GM13976 (cell line): Measurements from ENCODE around the gene DNM2.

Source experiments
- DNase-seq: peaks from one replicate; pipeline ENCODE4 v3.0.0; 2012; ENCODE audit warnings: low spot score
- CTCF ChIP-seq: IDR thresholded peaks from 2 replicates; pipeline ENCODE4 v1.5.1; 2012; ENCODE audit warnings: borderline replicate concordance, mild to moderate bottlenecking; ENCODE audit not compliant: insufficient read depth; ENCODE audit errors: extremely low read depth, missing control alignments, control extremely low read depth
- in situ Hi-C: fragments of 300-500 bp; cut with MboI; formaldehyde crosslinking; loops from one replicate; pipeline ENCODE4 v1.12.0; 2022; ENCODE audit warnings: low sequenced_read_pairs, mixed read lengths, inconsistent platforms; ENCODE audit not compliant: unreplicated experiment

The DNM2 gene

GRCh38 chr19:10749435-10750384 lies 31.8 kb downstream of the DNM2 start:
- no peak for TF ChIP-seq CTCF
- in situ Hi-C loops, result no loop called here
- no peak for DNase-seq

- TF ChIP-seq CTCF, result no peak
- DNase-seq, result no peak
- in situ Hi-C loops, result no loop called here
Observed at GRCh38 chr19:10751109-10751953, 33.5 kb downstream of the DNM2 start.

- DNase-seq, result no peak
- in situ Hi-C loops, result no loop called here
- TF ChIP-seq CTCF, result no peak
Observed at GRCh38 chr19:10752237-10752912, 34.5 kb downstream of the DNM2 start.

GRCh38 chr19:10752913-10753704 lies 35.2 kb downstream of the DNM2 start:
- DNase-seq, result no peak
- no peak for TF ChIP-seq CTCF
- in situ Hi-C loops, result no loop called here

GRCh38 chr19:10756371-10756770 lies 38.5 kb downstream of the DNM2 start:
- no peak for DNase-seq
- in situ Hi-C loops, result no loop called here
- TF ChIP-seq CTCF, result no peak
